GM12878 (cell line): ENCODE results near the gene N4BP3. TPM values are rescaled to one million over a fixed set of nuclear protein-coding genes. Genes with fewer than 3 reads are reported as not detected.

ENCODE experiments used
- ATAC-seq: fragments of 200-7000 bp; cut with Tn5 transposase; 3 replicates; pipeline ENCODE4 v1.9.1; 2020; ENCODE audit warnings: mild to moderate bottlenecking, moderate library complexity
- BruUV-seq: library from RNA; stranded (reverse); fragments of 400-500 nt; replicated peaks from 2 replicates; lab custom pipeline; 2021; lab: Mats Ljungman, UMichigan
- CTCF ChIA-PET: fragments of 300-600 bp; sonication (Branson Sonifier 250); formaldehyde crosslinking; extraction: SDS; loops from one replicate; lab custom pipeline; 2021; ENCODE audit warnings: inconsistent platforms; lab: Yijun Ruan, JAX
- POLR2A ChIA-PET: fragments of 350-600 bp; formaldehyde crosslinking; extraction: SDS; loops from one replicate; lab custom pipeline; 2021; ENCODE audit warnings: inconsistent platforms; lab: Charles Lee
- RAD21 ChIA-PET: fragments of 300-600 bp; sonication (Branson Sonifier 250); formaldehyde crosslinking; loops from one replicate; lab custom pipeline; 2023; ENCODE audit warnings: antibody characterized with exemption; ENCODE audit not compliant: unreplicated experiment; lab: Charles Lee
- SMC1A ChIA-PET: fragments of 300-600 bp; sonication (Branson Sonifier 250); formaldehyde crosslinking; loops from one replicate; lab custom pipeline; 2023; ENCODE audit not compliant: unreplicated experiment, uncharacterized antibody; lab: Charles Lee
- DNase-seq: peaks from one replicate; pipeline ENCODE4 v3.0.0-alpha.2; 2011; ENCODE audit warnings: low read depth, low spot score
- FAIRE-seq: peaks from 3 replicates; lab custom pipeline; 2011; peaks lifted over from hg19 to GRCh38; lab: Jason Lieb, UNC
- H2AFZ ChIP-seq: 2 replicates; pipeline ENCODE4 v1.6.0; 2011; ENCODE audit warnings: low read depth, low read length, control low read depth; ENCODE audit not compliant: control insufficient read depth
- H3K27ac ChIP-seq: 2 replicates; pipeline ENCODE4 v1.5.1; 2011; ENCODE audit warnings: control low read depth; ENCODE audit not compliant: control insufficient read depth, insufficient read depth
- H3K27me3 ChIP-seq, 2 experiments: replicated peaks in 1 of 2; 2 replicates each; pipeline versions ENCODE4 v1.6.0 to v1.6.1; 2011; ENCODE audit warnings: low read length in 1 of 2; ENCODE audit not compliant: control insufficient read depth in 2 of 2, insufficient read depth in 2 of 2
- H3K36me3 ChIP-seq, 2 experiments: 2 replicates each; pipeline ENCODE4 v1.5.1; 2011; ENCODE audit warnings: low read length in 1 of 2; ENCODE audit not compliant: control insufficient read depth in 2 of 2, insufficient read depth in 2 of 2
- H3K4me1 ChIP-seq: 2 replicates; pipeline ENCODE4 v1.6.1; 2011; ENCODE audit warnings: mild to moderate bottlenecking, low read length, moderate library complexity, mixed read lengths; ENCODE audit not compliant: control insufficient read depth, insufficient read depth
- H3K4me2 ChIP-seq: 2 replicates; pipeline ENCODE4 v1.6.0; 2011; ENCODE audit warnings: control low read depth; ENCODE audit not compliant: control insufficient read depth, insufficient read depth
- H3K4me3 ChIP-seq: fragments of 200-600 bp; sonication (generic); 2 replicates; pipeline ENCODE4 v1.5.1; 2016
- H3K79me2 ChIP-seq: 2 replicates; pipeline ENCODE4 v1.6.0; 2011; ENCODE audit warnings: low read length; ENCODE audit not compliant: control insufficient read depth, insufficient read depth
- H3K9ac ChIP-seq: 2 replicates; pipeline ENCODE4 v1.8.0; 2011; ENCODE audit warnings: low read length, control low read depth, mixed read lengths; ENCODE audit not compliant: control insufficient read depth, insufficient read depth
- H3K9me3 ChIP-seq: replicated peaks from 3 replicates; pipeline ENCODE4 v1.5.1; 2011; ENCODE audit warnings: mild to moderate bottlenecking, low read length; ENCODE audit not compliant: control insufficient read depth, insufficient read depth
- H4K20me1 ChIP-seq: 2 replicates; pipeline ENCODE4 v1.6.0; 2011; ENCODE audit not compliant: control insufficient read depth, insufficient read depth
- CEBPZ ChIP-seq: fragments of 150-350 bp; IDR thresholded peaks from 2 replicates; pipeline ENCODE4 v1.6.1; 2016; ENCODE audit warnings: low read depth, low read length
- CHD1 ChIP-seq: IDR thresholded peaks from 2 replicates; pipeline ENCODE4 v1.6.1; 2012; ENCODE audit warnings: low read depth, low read length, improper control_type of control experiment
- E2F4 ChIP-seq: IDR thresholded peaks from 2 replicates; pipeline ENCODE4 v1.6.1; 2012; ENCODE audit warnings: low read depth, low read length, improper control_type of control experiment
- HDAC6 ChIP-seq: fragments of 200-600 bp; sonication (generic); IDR thresholded peaks from one replicate; pipeline ENCODE4 v1.8.0; 2017; ENCODE audit warnings: antibody characterized with exemption; ENCODE audit not compliant: unreplicated experiment
- JUND ChIP-seq: IDR thresholded peaks from 2 replicates; pipeline ENCODE4 v1.6.1; 2012; ENCODE audit warnings: low read depth, mild to moderate bottlenecking, low read length, improper control_type of control experiment, moderate library complexity
- KAT2A ChIP-seq: conservative IDR thresholded peaks from 2 replicates; pipeline ENCODE4 v1.6.1; 2011; ENCODE audit warnings: low read depth, low read length; ENCODE audit not compliant: control insufficient read depth
- POLR2A ChIP-seq: IDR thresholded peaks from 2 replicates; pipeline ENCODE4 v1.6.1; 2011; ENCODE audit warnings: low read depth, mild to moderate bottlenecking, low read length
- RFX5 ChIP-seq: IDR thresholded peaks from 2 replicates; pipeline ENCODE4 v1.6.1; 2011; ENCODE audit warnings: low read depth, low read length, improper control_type of control experiment
- SIN3A ChIP-seq: IDR thresholded peaks from 2 replicates; pipeline ENCODE4 v1.6.1; 2012; ENCODE audit warnings: low read depth, low read length, improper control_type of control experiment
- SKIL ChIP-seq: fragments of 450-650 bp; IDR thresholded peaks from 2 replicates; pipeline ENCODE4 v1.6.1; 2017; ENCODE audit warnings: mild to moderate bottlenecking, low read depth, inconsistent platforms; ENCODE audit not compliant: poor library complexity, severe bottlenecking
- SRF ChIP-seq, 2 experiments: IDR thresholded peaks; 2 replicates each; pipeline ENCODE4 v1.6.1; 2011; ENCODE audit warnings: low read depth in 2 of 2, low read length in 2 of 2, mild to moderate bottlenecking in 1 of 2, moderate library complexity in 1 of 2
- TCF3 ChIP-seq: IDR thresholded peaks from 2 replicates; pipeline ENCODE4 v1.6.1; 2012; ENCODE audit warnings: low read depth, mild to moderate bottlenecking, low read length, borderline replicate concordance; ENCODE audit not compliant: insufficient read depth
- WGBS: methylation state at CpG from one replicate; pipeline ENCODE4 v1.1.6; 2016; ENCODE audit warnings: low lambda C conversion rate; ENCODE audit not compliant: insufficient replicate concordance, insufficient coverage; ENCODE audit errors: missing lambda C conversion rate; 5-methylcytosine and 5-hydroxymethylcytosine counted together
- in situ Hi-C: fragments of 300-500 bp; cut with MboI; formaldehyde crosslinking; loops from 9 replicates; pipeline ENCODE4 v1.14.3; 2018; ENCODE audit warnings: mixed read lengths
- intact Hi-C: fragments of 100-400 bp; cut with micrococcal nuclease; formaldehyde crosslinking; loops from one replicate; pipeline ENCODE4 v1.14.2; 2022; ENCODE audit not compliant: unreplicated experiment
- polyA plus RNA-seq, 11 experiments: library from polyadenylated mRNA; depleted of rRNA in 4 of 11; unstranded in 6 of 11; stranded (reverse) in 5 of 11; fragments of >200 nt; fragmentation: Nextera tagmentation in 4 of 11; fragmentation: Illumina TruSeq in 1 of 11; extraction: Ambion mirVana in 4 of 11; extraction: Trizol in 1 of 11; gene quantifications; 1 replicate in 1 of 11; 2 replicates in 10 of 11; pipeline versions ENCODE4 v1.2.1 to v1.2.3, GENCODE V29; 2011 to 2016; ENCODE audit warnings: inconsistent platforms in 2 of 11, missing spikeins in 2 of 11, low read depth in 1 of 11
- total RNA-seq, 4 experiments: library from RNA; depleted of rRNA in 3 of 4; stranded (reverse); fragments of >200 nt in 3 of 4; fragmentation: Illumina TruSeq in 1 of 4; extraction: Trizol in 1 of 4; gene quantifications; 2 replicates each; pipeline versions ENCODE4 v1.2.1 to v1.2.3, GENCODE V29; 2013 to 2021

The N4BP3 gene
- total and polyA plus RNA-seq, 10 of the 15 experiments (the other 5 are each of a cell fraction or from before 2014, with no cell fraction given) = 0.06 to 13.0 (median 4.3) TPM

GRCh38 chr5:178077751-178078150, 35.6 kb upstream of the N4BP3 start (continued):
- no peak for TF ChIP-seq JUND

GRCh38 chr5:178078197-178079010, 34.9 kb upstream of the N4BP3 start:
- Histone ChIP-seq H3K4me1 (no peaks in the 10 kb centered on the region; the same call in 1 of the 2 replicates), H4K20me1 (no peaks in the 10 kb centered on the region), H3K9ac (no peak overlapping the region), H3K4me3 (no peak overlapping the region), H3K36me3 (no peaks in the 10 kb centered on the region), H3K4me2 (no peak overlapping the region), H3K9me3 (no peaks in the 10 kb centered on the region), H3K27ac (no peak overlapping the region), H3K79me2 (no peaks in the 10 kb centered on the region), H2AFZ (no peak overlapping the region), H3K27me3 (no peaks in the 10 kb centered on the region)
- CTCF ChIA-PET = interaction anchor here (0.8 to 9.1 kb wide), 9 partner anchors 13 to 103 kb away, joined by 3 to 183 read pairs (median 4); partner anchors contain the start of gene NHP2
- 52% methylated on average over 22 of the region's 22 CpGs for WGBS
- SMC1A ChIA-PET = interaction anchor here (0.7 to 4.7 kb wide), 8 partner anchors 12 to 90 kb away, joined by 3 to 45 read pairs (median 6); no protein-coding TSS in a partner anchor
- intact Hi-C loops = loop anchor here (5.0 kb wide), 1 partner anchor 34 kb away; the partner anchor contains the start of gene N4BP3
- POLR2A ChIA-PET = interaction anchor here (0.5 kb wide), 1 partner anchor 94 kb away, joined by 5 read pairs; no protein-coding TSS in a partner anchor
- RAD21 ChIA-PET = interaction anchor here (0.7 to 4.3 kb wide), 6 partner anchors 38 to 88 kb away, joined by 3 to 30 read pairs (median 4); partner anchors contain the start of gene NHP2
- FAIRE-seq (no peak), DNase-seq (no peak), ATAC-seq (no peak)
- no TSS peak for BruUV-seq
- in situ Hi-C loops = loop anchor here (5.0 kb wide), 1 partner anchor 69 kb away; no protein-coding TSS in a partner anchor
- no peak for TF ChIP-seq CHD1
- no peak for TF ChIP-seq SKIL
- TF ChIP-seq E2F4 = no peak
- no peak for TF ChIP-seq HDAC6
- no peak for TF ChIP-seq TCF3
- no peak for TF ChIP-seq RFX5
- no peak for TF ChIP-seq CEBPZ
- no peak for TF ChIP-seq POLR2A
- no peak for TF ChIP-seq KAT2A
- no peak for TF ChIP-seq SIN3A
- no peak for TF ChIP-seq SRF (IDR thresholded peaks at IDR 0.05; ENCODE audit: low read depth in 2 of 2, low read length in 2 of 2)
